Stimulated activated CD8-positive, alpha-beta memory T cell treated with anti-CD3 and anti-CD28 coated beads, Interleukin-2, amount 100 ng/mL, for 48 hours (primary cell): ENCODE measurements around the gene ATRN.

ENCODE experiments used
- DNase-seq, 2 donors: peaks; one replicate each; pipeline ENCODE4 v3.0.0-alpha.2; 2020; ENCODE audit warnings: low read depth in 2 of 2

ATRN gene

GRCh38 chr20:3628502-3629314 lies 157.9 kb downstream of the ATRN start:
- no peak for DNase-seq

- no peak for DNase-seq
Measured at GRCh38 chr20:3629893-3630292, 159.1 kb downstream of the ATRN start.

- DNase-seq, result no peak
Measured at GRCh38 chr20:3630429-3630828, 159.6 kb downstream of the ATRN start.

GRCh38 chr20:3631534-3631933 lies 160.7 kb downstream of the ATRN start:
- DNase-seq, result no peak

GRCh38 chr20:3632311-3633004 lies 161.6 kb downstream of the ATRN start:
- no peak for DNase-seq

- DNase-seq, result no peak
Measured at GRCh38 chr20:3633913-3634478, 163.2 kb downstream of the ATRN start.

- DNase-seq, result no peak
Measured at GRCh38 chr20:3635346-3635745, 164.5 kb downstream of the ATRN start.

- no peak for DNase-seq
Measured at GRCh38 chr20:3640259-3640658, 169.4 kb downstream of the ATRN start.

- no peak for DNase-seq
Measured at GRCh38 chr20:3645309-3646066, 174.7 kb downstream of the ATRN start.

- DNase-seq, result no peak
Measured at GRCh38 chr20:3646067-3646440, 175.2 kb downstream of the ATRN start.

GRCh38 chr20:3646651-3647050 lies 175.8 kb downstream of the ATRN start:
- no peak for DNase-seq

GRCh38 chr20:3647473-3647872 lies 176.7 kb downstream of the ATRN start:
- no peak for DNase-seq

- DNase-seq, result no peak
Measured at GRCh38 chr20:3648951-3649350, 178.1 kb downstream of the ATRN start.

- DNase-seq, result no peak
Measured at GRCh38 chr20:3651204-3651962, 180.6 kb downstream of the ATRN start.

- no peak for DNase-seq
Measured at GRCh38 chr20:3652221-3652620, 181.4 kb downstream of the ATRN start.

- DNase-seq, result no peak
Measured at GRCh38 chr20:3652676-3653596, 182.1 kb downstream of the ATRN start.

- DNase-seq, result no peak
Measured at GRCh38 chr20:3653921-3654320, 183.1 kb downstream of the ATRN start.

- DNase-seq, result no peak
Measured at GRCh38 chr20:3654326-3655130, 183.7 kb downstream of the ATRN start.

- DNase-seq, result no peak
Measured at GRCh38 chr20:3655131-3655405, 184.2 kb downstream of the ATRN start.
